HepG2 (cell line): ENCODE measurements around the gene ROM1. TPM values are rescaled to one million over a fixed set of nuclear protein-coding genes. Genes with fewer than 3 reads are reported as not detected.
A peak's percentile ranks its signal among the peaks of the same experiment; 100 is the strongest.

Experiments used
- BRD4 ChIP-seq: sonication (generic); formaldehyde crosslinking; IDR thresholded peaks from 2 replicates; pipeline ENCODE4 v1.4.0; 2020; ENCODE audit warnings: missing genetic modification reagents
- CBX5 ChIP-seq: sonication (generic); formaldehyde crosslinking; IDR thresholded peaks from 2 replicates; pipeline ENCODE4 v1.4.0; 2020; ENCODE audit warnings: missing genetic modification reagents, borderline replicate concordance
- GATAD2A ChIP-seq: IDR thresholded peaks from 2 replicates; pipeline ENCODE4 v1.6.1; 2016
- GLMP ChIP-seq: sonication (generic); formaldehyde crosslinking; IDR thresholded peaks from 2 replicates; pipeline ENCODE4 v1.9.0; 2021; ENCODE audit warnings: missing genetic modification reagents, mild to moderate bottlenecking, borderline replicate concordance
- GTF3A ChIP-seq: sonication (generic); formaldehyde crosslinking; conservative IDR thresholded peaks from 2 replicates; pipeline ENCODE4 v1.4.0; 2020; ENCODE audit warnings: mild to moderate bottlenecking, missing genetic modification reagents
- PCBP1 ChIP-seq: fragments of 200-400 bp; formaldehyde crosslinking; IDR thresholded peaks from 2 replicates; pipeline ENCODE4 v1.6.1; 2017; ENCODE audit warnings: mild to moderate bottlenecking, low read depth, low read length, borderline replicate concordance
- RNF2 ChIP-seq: fragments of 450-650 bp; conservative IDR thresholded peaks from 2 replicates; pipeline ENCODE4 v1.6.1; 2016; ENCODE audit warnings: low read depth
- SOX6 ChIP-seq, 2 experiments: fragments of 450-650 bp in 1 of 2; sonication (generic) in 1 of 2; formaldehyde crosslinking in 1 of 2; IDR thresholded peaks; 2 replicates each; pipeline versions ENCODE4 v1.4.0 to v1.6.1; 2017 to 2020; ENCODE audit warnings: antibody characterized with exemption in 1 of 2, mild to moderate bottlenecking in 1 of 2, missing genetic modification reagents in 1 of 2
- ZBTB1 ChIP-seq: sonication (generic); formaldehyde crosslinking; IDR thresholded peaks from 2 replicates; pipeline ENCODE4 v1.4.0; 2020; ENCODE audit warnings: missing genetic modification reagents, borderline replicate concordance
- ZBTB39 ChIP-seq: sonication (generic); formaldehyde crosslinking; IDR thresholded peaks from 2 replicates; pipeline ENCODE4 v1.5.0; 2020; ENCODE audit warnings: missing genetic modification reagents
- ZNF253 ChIP-seq: sonication (generic); formaldehyde crosslinking; IDR thresholded peaks from 2 replicates; pipeline ENCODE4 v1.8.0; 2022; ENCODE audit warnings: mild to moderate bottlenecking, missing genetic modification reagents, borderline replicate concordance
- ZNF274 ChIP-seq: sonication (generic); formaldehyde crosslinking; IDR thresholded peaks from 2 replicates; pipeline ENCODE4 v1.5.1; 2020; ENCODE audit warnings: mild to moderate bottlenecking, missing genetic modification reagents
- ZNF484 ChIP-seq: sonication (generic); formaldehyde crosslinking; IDR thresholded peaks from 2 replicates; pipeline ENCODE4 v1.5.1; 2020; ENCODE audit warnings: mild to moderate bottlenecking, low read depth, missing genetic modification reagents, borderline replicate concordance
- ZNF775 ChIP-seq: sonication (generic); formaldehyde crosslinking; IDR thresholded peaks from 2 replicates; pipeline ENCODE4 v1.4.0; 2020; ENCODE audit warnings: missing genetic modification reagents, mild to moderate bottlenecking, moderate library complexity, borderline replicate concordance
- ZSCAN30 ChIP-seq: sonication (generic); formaldehyde crosslinking; IDR thresholded peaks from 2 replicates; pipeline ENCODE4 v1.5.0; 2020; ENCODE audit warnings: mild to moderate bottlenecking, missing genetic modification reagents
- polyA plus RNA-seq, 8 experiments: library from polyadenylated mRNA; depleted of rRNA in 3 of 8; stranded (reverse) in 7 of 8; unstranded in 1 of 8; fragments of >200 nt; fragmentation: Illumina TruSeq in 4 of 8; extraction: Trizol in 4 of 8; gene quantifications; 2 replicates each; pipeline versions ENCODE4 v1.2.1 to v1.2.3, GENCODE V29; 2011 to 2016; ENCODE audit warnings: low read depth in 4 of 8, missing spikeins in 1 of 8, mixed read lengths in 1 of 8; ENCODE audit not compliant: insufficient read depth in 1 of 8
- total RNA-seq, 5 experiments: library from RNA; depleted of rRNA; stranded (reverse); fragments of >200 nt; fragmentation: Illumina TruSeq; extraction: Trizol; gene quantifications; 2 replicates each; pipeline ENCODE4 v1.2.3, GENCODE V29; 2016; ENCODE audit warnings: low read depth in 1 of 5
- TF ChIP-seq, protein P1 (sequence below): IDR thresholded peaks from 2 replicates; pipeline ENCODE4 v1.6.1; 2016; ENCODE audit warnings: low read depth, missing genetic modification reagents, missing compliant biosample characterization
- TF ChIP-seq, protein P2 (sequence below): sonication (generic); formaldehyde crosslinking; IDR thresholded peaks from 2 replicates; pipeline ENCODE4 v1.5.0; 2020; ENCODE audit warnings: mild to moderate bottlenecking, missing genetic modification reagents

ROM1 gene
- total and polyA plus RNA-seq, 2 of the 13 experiments (the other 11 are each of a cell fraction or from before 2014, with no cell fraction given), result 1.2 to 2.4 TPM

DNA sequence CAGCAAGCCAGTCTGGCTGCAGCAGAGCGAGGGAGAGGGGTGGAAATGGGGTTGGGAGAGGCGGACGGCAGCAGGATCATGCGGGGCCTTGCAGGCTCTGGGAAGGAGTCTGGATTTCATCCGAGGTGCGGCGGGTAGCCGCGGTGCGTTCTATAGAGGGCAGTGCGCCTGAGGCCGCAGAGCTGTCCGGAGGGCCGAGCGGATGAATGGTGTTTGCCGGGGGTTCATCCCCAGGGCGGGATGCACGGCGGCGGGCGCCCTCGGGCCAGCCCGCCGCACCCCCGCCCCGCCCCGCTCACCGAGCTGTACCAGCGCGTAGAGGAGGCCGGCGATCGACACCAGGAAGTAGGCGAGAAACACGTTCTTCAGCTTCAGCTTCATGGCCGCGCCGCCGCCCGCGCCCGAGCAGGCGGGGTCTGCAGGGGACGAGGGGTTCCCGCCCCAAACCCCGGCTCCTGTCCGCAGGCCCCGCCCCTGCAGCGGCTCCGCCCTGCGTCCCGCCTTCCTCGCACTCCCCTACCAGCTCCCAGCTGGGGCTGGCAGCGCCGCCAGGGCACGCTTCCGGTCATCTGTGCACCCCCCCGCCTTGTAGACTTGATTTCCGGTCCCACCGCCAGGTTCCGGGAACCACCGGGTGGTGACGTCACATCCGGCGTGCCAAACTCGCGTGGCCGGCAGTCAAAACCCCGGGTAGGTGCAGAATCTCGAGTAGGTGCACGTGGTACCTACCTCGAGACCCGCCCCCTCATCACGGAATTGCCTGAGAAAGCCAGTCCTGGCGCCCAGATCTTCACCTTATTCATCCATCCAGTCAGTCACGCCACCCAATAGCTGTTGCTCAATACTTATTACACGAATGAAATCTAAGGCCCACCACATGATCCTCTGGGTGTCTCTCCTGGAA, 8.8 kb downstream of the ROM1 start, which contains the start of gene B3GAT3 (continued):
- TF ChIP-seq, protein P1, sequence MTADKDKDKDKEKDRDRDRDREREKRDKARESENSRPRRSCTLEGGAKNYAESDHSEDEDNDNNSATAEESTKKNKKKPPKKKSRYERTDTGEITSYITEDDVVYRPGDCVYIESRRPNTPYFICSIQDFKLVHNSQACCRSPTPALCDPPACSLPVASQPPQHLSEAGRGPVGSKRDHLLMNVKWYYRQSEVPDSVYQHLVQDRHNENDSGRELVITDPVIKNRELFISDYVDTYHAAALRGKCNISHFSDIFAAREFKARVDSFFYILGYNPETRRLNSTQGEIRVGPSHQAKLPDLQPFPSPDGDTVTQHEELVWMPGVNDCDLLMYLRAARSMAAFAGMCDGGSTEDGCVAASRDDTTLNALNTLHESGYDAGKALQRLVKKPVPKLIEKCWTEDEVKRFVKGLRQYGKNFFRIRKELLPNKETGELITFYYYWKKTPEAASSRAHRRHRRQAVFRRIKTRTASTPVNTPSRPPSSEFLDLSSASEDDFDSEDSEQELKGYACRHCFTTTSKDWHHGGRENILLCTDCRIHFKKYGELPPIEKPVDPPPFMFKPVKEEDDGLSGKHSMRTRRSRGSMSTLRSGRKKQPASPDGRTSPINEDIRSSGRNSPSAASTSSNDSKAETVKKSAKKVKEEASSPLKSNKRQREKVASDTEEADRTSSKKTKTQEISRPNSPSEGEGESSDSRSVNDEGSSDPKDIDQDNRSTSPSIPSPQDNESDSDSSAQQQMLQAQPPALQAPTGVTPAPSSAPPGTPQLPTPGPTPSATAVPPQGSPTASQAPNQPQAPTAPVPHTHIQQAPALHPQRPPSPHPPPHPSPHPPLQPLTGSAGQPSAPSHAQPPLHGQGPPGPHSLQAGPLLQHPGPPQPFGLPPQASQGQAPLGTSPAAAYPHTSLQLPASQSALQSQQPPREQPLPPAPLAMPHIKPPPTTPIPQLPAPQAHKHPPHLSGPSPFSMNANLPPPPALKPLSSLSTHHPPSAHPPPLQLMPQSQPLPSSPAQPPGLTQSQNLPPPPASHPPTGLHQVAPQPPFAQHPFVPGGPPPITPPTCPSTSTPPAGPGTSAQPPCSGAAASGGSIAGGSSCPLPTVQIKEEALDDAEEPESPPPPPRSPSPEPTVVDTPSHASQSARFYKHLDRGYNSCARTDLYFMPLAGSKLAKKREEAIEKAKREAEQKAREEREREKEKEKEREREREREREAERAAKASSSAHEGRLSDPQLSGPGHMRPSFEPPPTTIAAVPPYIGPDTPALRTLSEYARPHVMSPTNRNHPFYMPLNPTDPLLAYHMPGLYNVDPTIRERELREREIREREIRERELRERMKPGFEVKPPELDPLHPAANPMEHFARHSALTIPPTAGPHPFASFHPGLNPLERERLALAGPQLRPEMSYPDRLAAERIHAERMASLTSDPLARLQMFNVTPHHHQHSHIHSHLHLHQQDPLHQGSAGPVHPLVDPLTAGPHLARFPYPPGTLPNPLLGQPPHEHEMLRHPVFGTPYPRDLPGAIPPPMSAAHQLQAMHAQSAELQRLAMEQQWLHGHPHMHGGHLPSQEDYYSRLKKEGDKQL (CRISPR knock-in tag), result 0 out of 2 replicates have a peak, but pooled peaks have one; percentile 59
- TF ChIP-seq BRD4 (CRISPR knock-in tag) (no peak), SOX6 (IDR thresholded peaks at IDR 0.05) (no peak), SOX6 (CRISPR knock-in tag; IDR thresholded peaks at IDR 0.05) (peak; percentile 69; the same call in 1 of the 2 replicates), GTF3A (CRISPR knock-in tag) (no peak), ZNF274 (peak; percentile 88), GATAD2A (CRISPR knock-in tag) (peak; percentile 73), ZSCAN30 (CRISPR knock-in tag) (no peak), RNF2 (0 out of 2 replicates have a peak, but pooled peaks have one; percentile 64), CBX5 (CRISPR knock-in tag) (peak; percentile 81; the same call in 1 of the 2 replicates), PCBP1 (no peak), ZNF253 (CRISPR knock-in tag) (0 out of 2 replicates have a peak, but pooled peaks have one; percentile 67), ZBTB1 (CRISPR knock-in tag) (no peak), GLMP (no peak), ZNF775 (CRISPR knock-in tag) (no peak), ZNF484 (CRISPR knock-in tag) (no peak), ZBTB39 (CRISPR knock-in tag) (peak; percentile 37; the same call in 1 of the 2 replicates)
- TF ChIP-seq, protein P2, sequence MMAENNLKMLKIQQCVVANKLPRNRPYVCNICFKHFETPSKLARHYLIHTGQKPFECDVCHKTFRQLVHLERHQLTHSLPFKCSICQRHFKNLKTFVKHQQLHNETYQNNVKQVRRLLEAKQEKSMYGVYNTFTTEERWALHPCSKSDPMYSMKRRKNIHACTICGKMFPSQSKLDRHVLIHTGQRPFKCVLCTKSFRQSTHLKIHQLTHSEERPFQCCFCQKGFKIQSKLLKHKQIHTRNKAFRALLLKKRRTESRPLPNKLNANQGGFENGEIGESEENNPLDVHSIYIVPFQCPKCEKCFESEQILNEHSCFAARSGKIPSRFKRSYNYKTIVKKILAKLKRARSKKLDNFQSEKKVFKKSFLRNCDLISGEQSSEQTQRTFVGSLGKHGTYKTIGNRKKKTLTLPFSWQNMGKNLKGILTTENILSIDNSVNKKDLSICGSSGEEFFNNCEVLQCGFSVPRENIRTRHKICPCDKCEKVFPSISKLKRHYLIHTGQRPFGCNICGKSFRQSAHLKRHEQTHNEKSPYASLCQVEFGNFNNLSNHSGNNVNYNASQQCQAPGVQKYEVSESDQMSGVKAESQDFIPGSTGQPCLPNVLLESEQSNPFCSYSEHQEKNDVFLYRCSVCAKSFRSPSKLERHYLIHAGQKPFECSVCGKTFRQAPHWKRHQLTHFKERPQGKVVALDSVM (CRISPR knock-in tag), result peak; percentile 9; the same call in 1 of the 2 replicates
